Gastrocnemius medialis (tissue), 4 donors: ENCODE measurements around the gene ZSWIM1. TPM values are rescaled to one million over a fixed set of nuclear protein-coding genes. Genes with fewer than 3 reads are reported as not detected.
A peak's percentile ranks its signal among the peaks of the same experiment; 100 is the strongest.
"Not testable (repeated sequence)": the region's sequence is repeated elsewhere in the genome, so short reads cannot be mapped to it uniquely, and the experiment has no call there.

ENCODE experiments used
- ATAC-seq, 2 donors: fragments of 150-250 bp; one replicate each; pipeline ENCODE4 v1.9.1; 2016
- DNase-seq, 2 donors: peaks; one replicate each; pipeline ENCODE4 v3.0.0-alpha.2; 2019
- H3K27ac ChIP-seq, 4 donors: fragments of 200-600 bp; sonication (generic); 1 replicate in 1 of 4; 2 replicates in 3 of 4; pipeline ENCODE4 v1.5.1; 2016 to 2018; ENCODE audit warnings: mild to moderate bottlenecking in 2 of 4, moderate library complexity in 1 of 4
- H3K27me3 ChIP-seq, 3 donors: fragments of 200-600 bp; sonication (generic) in 2 of 3; 1 replicate in 1 of 3; 2 replicates in 2 of 3; pipeline versions ENCODE4 v1.5.1 to v1.6.0; 2016 to 2019; ENCODE audit warnings: mild to moderate bottlenecking in 1 of 3, moderate library complexity in 1 of 3
- H3K36me3 ChIP-seq, 2 donors: fragments of 200-600 bp; sonication (generic) in 1 of 2; one replicate each; pipeline ENCODE4 v1.5.1; 2017 to 2018
- H3K4me1 ChIP-seq, 2 donors: fragments of 200-600 bp; sonication (generic) in 1 of 2; one replicate each; pipeline ENCODE4 v1.5.1; 2016 to 2017; ENCODE audit warnings: mild to moderate bottlenecking in 2 of 2
- H3K4me3 ChIP-seq, 4 donors: fragments of 200-600 bp; sonication (generic) in 3 of 4; 1 replicate in 1 of 4; 2 replicates in 3 of 4; pipeline ENCODE4 v1.5.1; 2016 to 2019; ENCODE audit warnings: mild to moderate bottlenecking in 2 of 4
- H3K9me3 ChIP-seq, 3 donors: fragments of 200-600 bp; sonication (generic) in 2 of 3; 1 replicate in 1 of 3; 2 replicates in 2 of 3; pipeline ENCODE4 v1.5.1; 2016 to 2019
- POLR2A ChIP-seq, 2 donors: fragments of 450-650 bp; IDR thresholded peaks; one replicate each; pipeline ENCODE4 v1.6.1; 2017; ENCODE audit warnings: antibody characterized with exemption in 2 of 2, mild to moderate bottlenecking in 2 of 2, moderate library complexity in 2 of 2
- in situ Hi-C, 4 donors: fragments of 200-750 bp; cut with MboI; loops; one replicate each; pipeline versions ENCODE4 v1.15.0 to v1.8.0; 2017; ENCODE audit warnings: low sequenced_read_pairs in 4 of 4
- intact Hi-C: fragments of 100-400 bp; cut with DNase I; formaldehyde crosslinking; loops from one replicate; pipeline ENCODE4 v1.15.1; 2023; ENCODE audit warnings: low total_unique reads
- total RNA-seq, 4 donors: library from RNA; depleted of rRNA; stranded (reverse); fragments of >200 nt; gene quantifications; one replicate each; pipeline versions ENCODE4 v1.1.0 to v1.2.3, GENCODE V29; 2016
- TF ChIP-seq, protein P1 (sequence below), 5 experiments: fragments of 450-650 bp in 3 of 5; fragments of 200-600 bp in 2 of 5; sonication (generic) in 2 of 5; IDR thresholded peaks in 4 of 5; conservative IDR thresholded peaks in 1 of 5; 1 replicate in 4 of 5; 2 replicates in 1 of 5; pipeline ENCODE4 v1.5.1; 2016 to 2019; ENCODE audit warnings: antibody characterized with exemption in 5 of 5, mild to moderate bottlenecking in 3 of 5, moderate library complexity in 3 of 5

ZSWIM1 gene
- total RNA-seq, 4 donors from 2014 or later: 5.7 to 8.5 (median 6.9) TPM

DNA sequence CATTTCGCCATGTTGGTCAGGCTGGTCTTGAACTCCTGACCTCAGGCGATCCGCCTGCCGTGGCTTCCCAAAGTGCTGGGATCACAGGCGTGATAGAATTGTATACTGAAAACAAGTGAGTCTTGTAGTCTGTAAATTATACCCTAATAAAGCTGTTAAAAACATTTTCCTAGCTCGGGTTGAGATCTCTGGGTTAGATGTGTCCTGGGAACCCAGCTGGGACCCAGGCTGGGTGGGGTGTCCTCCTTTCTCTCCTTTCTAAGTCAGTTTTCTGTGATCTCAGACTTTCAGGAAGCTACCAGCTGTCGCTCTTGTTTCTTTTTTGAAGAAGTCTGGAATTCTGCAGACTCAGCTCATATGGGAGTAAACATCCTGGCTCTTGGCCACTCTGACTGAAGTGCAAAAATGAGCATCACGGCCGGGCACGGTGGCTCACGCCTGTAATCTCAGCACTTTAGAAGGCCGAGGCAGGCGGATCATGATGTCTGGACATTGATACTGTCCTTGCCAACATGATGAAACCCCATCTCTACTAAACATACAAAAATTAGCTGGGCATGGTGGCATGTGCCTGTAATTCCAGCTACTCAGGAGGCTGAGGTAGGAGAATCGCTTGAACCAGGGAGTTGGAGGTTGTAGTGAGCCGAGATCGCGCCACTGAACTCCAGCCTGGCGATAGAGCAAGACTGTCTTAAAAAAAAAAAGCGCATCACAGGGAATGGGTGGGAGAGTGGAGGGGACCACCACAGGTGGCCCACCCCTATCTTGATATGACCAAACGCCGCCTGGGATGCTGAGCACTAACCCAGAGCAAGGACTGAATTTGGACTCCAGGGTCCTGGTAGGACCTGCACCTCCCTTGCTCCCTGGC lies 43.6 kb downstream of the ZSWIM1 start:
- TF ChIP-seq, protein P1, sequence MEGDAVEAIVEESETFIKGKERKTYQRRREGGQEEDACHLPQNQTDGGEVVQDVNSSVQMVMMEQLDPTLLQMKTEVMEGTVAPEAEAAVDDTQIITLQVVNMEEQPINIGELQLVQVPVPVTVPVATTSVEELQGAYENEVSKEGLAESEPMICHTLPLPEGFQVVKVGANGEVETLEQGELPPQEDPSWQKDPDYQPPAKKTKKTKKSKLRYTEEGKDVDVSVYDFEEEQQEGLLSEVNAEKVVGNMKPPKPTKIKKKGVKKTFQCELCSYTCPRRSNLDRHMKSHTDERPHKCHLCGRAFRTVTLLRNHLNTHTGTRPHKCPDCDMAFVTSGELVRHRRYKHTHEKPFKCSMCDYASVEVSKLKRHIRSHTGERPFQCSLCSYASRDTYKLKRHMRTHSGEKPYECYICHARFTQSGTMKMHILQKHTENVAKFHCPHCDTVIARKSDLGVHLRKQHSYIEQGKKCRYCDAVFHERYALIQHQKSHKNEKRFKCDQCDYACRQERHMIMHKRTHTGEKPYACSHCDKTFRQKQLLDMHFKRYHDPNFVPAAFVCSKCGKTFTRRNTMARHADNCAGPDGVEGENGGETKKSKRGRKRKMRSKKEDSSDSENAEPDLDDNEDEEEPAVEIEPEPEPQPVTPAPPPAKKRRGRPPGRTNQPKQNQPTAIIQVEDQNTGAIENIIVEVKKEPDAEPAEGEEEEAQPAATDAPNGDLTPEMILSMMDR (IDR thresholded peaks at IDR 0.05 in 4 of 5, conservative IDR thresholded peaks at IDR 0.05 in 1 of 5): no peak
- no peak for TF ChIP-seq POLR2A (IDR thresholded peaks at IDR 0.05)
- intact Hi-C loops: no loop called here
- Histone ChIP-seq H3K27me3 (no peaks in the 10 kb centered on the region), H3K4me3 (peak overlapping the region in 2 of 4 donors; percentile 0 to 6), H3K4me1 (peaks cover 11 to 27% of the 10 kb centered on the region in 2 donors), H3K36me3 (no peaks in the 10 kb centered on the region), H3K9me3 (no peaks in the 10 kb centered on the region), H3K27ac (peak overlapping the region; percentile 46 to 67 (median 56))
- ATAC-seq (peak; percentile 71 to 74), DNase-seq (peak; percentile 36 to 61)
- in situ Hi-C loops: no loop called here

DNA sequence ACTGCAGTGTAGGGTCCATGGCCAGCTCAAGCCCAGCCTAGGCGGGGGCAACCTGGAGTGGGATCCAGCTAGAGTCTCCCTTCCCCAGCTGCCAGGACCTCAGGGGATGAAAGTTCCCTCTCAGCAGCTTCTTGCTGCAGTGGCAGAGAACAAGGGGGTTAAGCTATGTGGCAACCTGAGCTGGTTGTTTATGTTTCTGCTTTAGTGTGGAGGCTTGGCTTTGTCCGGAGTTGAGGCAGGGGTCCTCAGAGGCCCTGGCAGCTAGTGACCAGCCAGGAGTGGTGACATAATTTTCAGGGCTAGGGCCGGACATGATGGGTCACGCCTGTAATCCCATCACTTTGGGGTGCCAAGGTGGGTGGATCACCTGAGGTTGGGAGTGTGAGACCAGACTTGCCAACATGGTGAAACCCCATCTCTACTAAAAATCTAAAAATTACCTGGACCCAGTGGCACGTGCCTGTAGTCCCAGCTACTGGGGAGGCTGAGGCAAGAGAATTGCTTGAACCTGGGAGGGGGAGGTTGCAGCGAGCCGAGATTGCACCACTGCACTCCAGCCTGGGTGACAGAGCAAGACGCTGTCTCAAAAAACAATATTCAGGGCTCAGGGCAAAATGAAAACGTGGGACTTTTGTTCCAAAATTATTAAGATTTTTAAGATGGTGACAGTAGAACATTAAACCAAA lies 44.9 kb downstream of the ZSWIM1 start:
- Histone ChIP-seq H3K4me3 (no peak overlapping the region), H3K9me3 (no peaks in the 10 kb centered on the region), H3K27ac (no peak overlapping the region), H3K36me3 (no peaks in the 10 kb centered on the region), H3K27me3 (no peaks in the 10 kb centered on the region), H3K4me1 (peaks cover 11 to 20% of the 10 kb centered on the region in 2 donors)
- TF ChIP-seq, protein P1 (IDR thresholded peaks at IDR 0.05 in 4 of 5, conservative IDR thresholded peaks at IDR 0.05 in 1 of 5): no peak
- no peak for TF ChIP-seq POLR2A (IDR thresholded peaks at IDR 0.05)
- in situ Hi-C loops: no loop called here
- ATAC-seq (no peak), DNase-seq (no peak)
- intact Hi-C loops: no loop called here

DNA sequence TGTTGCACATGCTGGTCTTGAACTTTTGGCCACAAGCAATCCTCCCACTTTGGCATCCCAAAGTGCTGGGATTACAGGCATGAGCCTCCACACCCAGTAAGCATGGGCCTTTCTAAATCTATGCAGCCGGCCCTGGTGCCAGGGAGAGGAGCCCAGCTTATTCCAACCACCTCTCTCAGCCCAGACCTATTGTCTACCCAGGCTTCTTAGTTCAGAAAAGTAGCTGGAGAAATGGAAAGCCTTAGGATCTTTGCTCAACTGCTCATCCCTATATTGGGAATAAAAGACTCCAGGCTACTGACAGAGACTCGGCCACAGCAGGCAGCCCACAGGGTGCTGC lies 45.7 kb downstream of the ZSWIM1 start:
- no peaks in the 10 kb centered on the region for H3K27me3 ChIP-seq
- ATAC-seq (no peak), DNase-seq (no peak)
- H3K9me3 ChIP-seq: no peaks in the 10 kb centered on the region
- no peak overlapping the region for H3K27ac ChIP-seq
- H3K4me3 ChIP-seq: no peak overlapping the region
- in situ Hi-C loops: no loop called here
- no peak for TF ChIP-seq POLR2A (IDR thresholded peaks at IDR 0.05)
- TF ChIP-seq, protein P1 (IDR thresholded peaks at IDR 0.05 in 4 of 5, conservative IDR thresholded peaks at IDR 0.05 in 1 of 5): no peak
- no peaks in the 10 kb centered on the region for H3K36me3 ChIP-seq
- H3K4me1 ChIP-seq: peaks cover 11 to 20% of the 10 kb centered on the region in 2 donors
- intact Hi-C loops: no loop called here

DNA sequence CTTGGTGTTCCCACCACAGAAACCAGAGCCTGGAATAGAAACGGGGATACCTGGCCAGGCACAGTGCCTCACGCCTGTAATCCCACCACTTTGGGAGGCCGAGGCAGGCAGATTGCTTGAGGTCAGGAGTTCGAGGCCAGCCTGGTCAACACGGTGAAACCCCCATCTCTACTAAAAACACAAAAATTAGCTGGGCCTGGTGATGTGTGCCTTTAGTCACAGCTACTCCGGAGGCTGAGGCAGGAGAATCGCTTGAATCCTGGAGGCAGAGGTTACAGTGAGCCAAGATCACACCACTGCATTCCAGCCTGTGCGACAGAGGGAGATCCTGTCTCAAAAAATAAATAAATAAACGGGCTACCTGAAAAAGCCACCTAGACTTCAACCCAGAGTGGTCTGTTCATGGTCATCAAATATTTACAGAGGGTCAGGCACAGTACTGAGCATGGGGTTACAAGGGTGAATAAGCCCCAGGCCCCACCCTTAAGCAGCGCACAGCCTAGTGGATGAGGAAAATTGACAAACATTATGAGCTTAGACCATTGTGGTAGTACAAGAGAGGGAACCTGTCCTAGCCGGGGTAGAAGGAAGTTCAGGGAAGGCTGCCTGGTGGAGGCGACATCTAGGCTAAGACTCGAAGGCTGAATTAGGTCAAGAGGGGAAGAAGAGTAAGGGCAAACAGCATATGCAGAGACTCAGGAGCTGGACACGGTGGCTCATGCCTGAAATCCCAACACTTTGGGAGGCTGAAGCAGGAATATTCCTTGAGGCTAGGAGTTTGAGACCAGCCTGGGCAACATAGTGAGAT lies 46.2 kb downstream of the ZSWIM1 start:
- no peak for ATAC-seq
- no peak for TF ChIP-seq POLR2A (IDR thresholded peaks at IDR 0.05)
- TF ChIP-seq, protein P1 (IDR thresholded peaks at IDR 0.05 in 4 of 5, conservative IDR thresholded peaks at IDR 0.05 in 1 of 5): no peak

DNA sequence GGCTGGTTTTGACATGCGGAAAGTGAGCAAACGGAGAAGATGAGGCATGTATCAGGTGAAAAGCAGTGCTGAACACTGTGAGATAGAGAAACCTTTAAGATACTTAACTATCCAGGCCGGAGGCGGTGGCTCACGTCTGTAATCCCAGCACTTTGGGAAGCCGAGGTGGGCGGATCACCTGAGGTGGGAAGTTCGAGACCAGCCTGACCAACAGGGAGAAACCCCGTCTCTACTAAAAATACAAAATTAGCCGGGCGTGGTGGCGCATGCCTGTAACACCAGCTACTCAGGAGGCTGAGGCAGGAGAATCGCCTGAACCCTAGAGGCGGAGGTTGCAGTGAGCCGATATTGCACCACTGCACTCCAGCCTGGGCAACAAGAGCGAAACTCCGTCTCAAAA lies 50.7 kb downstream of the ZSWIM1 start:
- DNase-seq, H3K4me3 ChIP-seq, in situ Hi-C loops, ATAC-seq, H3K27ac ChIP-seq, H3K9me3 ChIP-seq, H3K36me3 ChIP-seq, H3K27me3 ChIP-seq: not testable (repeated sequence)
- peaks cover 18 to 20% of the 10 kb centered on the region in 2 donors for H3K4me1 ChIP-seq
- intact Hi-C loops: loop anchor here (5.0 kb wide), 1 partner anchor 156 kb away; the partner anchor contains the start of gene NCOA5

More for the DNA sequence above, 46.2 kb downstream of the ZSWIM1 start:
- Histone ChIP-seq H3K27ac (no peak overlapping the region), H3K4me1 (peaks cover 11 to 17% of the 10 kb centered on the region in 2 donors), H3K36me3 (no peaks in the 10 kb centered on the region), H3K9me3 (no peaks in the 10 kb centered on the region), H3K27me3 (no peaks in the 10 kb centered on the region), H3K4me3 (no peak overlapping the region)
- intact Hi-C loops: no loop called here
- DNase-seq: no peak
- in situ Hi-C loops: no loop called here
